Esophagus squamous epithelium (tissue), 5 donors: ENCODE results near the gene AKAP5. TPM values are rescaled to one million over a fixed set of nuclear protein-coding genes. Genes with fewer than 3 reads are reported as not detected.

Source experiments
- DNase-seq: peaks from one replicate; lab custom pipeline; 2025; lab: John Stamatoyannopoulos, UW
- H3K27ac ChIP-seq, 4 donors: fragments of 200-600 bp; sonication (generic); one replicate each; pipeline ENCODE4 v1.5.1; 2016 to 2019; ENCODE audit warnings: mild to moderate bottlenecking in 1 of 4
- H3K27me3 ChIP-seq, 4 donors: fragments of 200-600 bp; sonication (generic); 1 replicate in 3 of 4; 2 replicates in 1 of 4; pipeline versions ENCODE4 v1.5.1 to v1.6.0; 2017 to 2021; ENCODE audit warnings: antibody characterized with exemption in 1 of 4
- H3K36me3 ChIP-seq, 3 donors: fragments of 200-600 bp; sonication (generic); one replicate each; pipeline ENCODE4 v1.5.1; 2016 to 2019
- H3K4me1 ChIP-seq, 3 donors: fragments of 200-600 bp; sonication (generic); one replicate each; pipeline ENCODE4 v1.5.1; 2017 to 2019
- H3K4me3 ChIP-seq, 4 donors: fragments of 200-600 bp; sonication (generic); 1 replicate in 3 of 4; 2 replicates in 1 of 4; pipeline ENCODE4 v1.5.1; 2016 to 2019; ENCODE audit warnings: mild to moderate bottlenecking in 2 of 4, moderate library complexity in 1 of 4
- H3K9me3 ChIP-seq, 3 donors: fragments of 200-600 bp; sonication (generic); one replicate each; pipeline ENCODE4 v1.5.1; 2016 to 2019
- POLR2A ChIP-seq, 4 donors: fragments of 450-650 bp; IDR thresholded peaks; one replicate each; pipeline ENCODE4 v1.6.1; 2017; ENCODE audit warnings: antibody characterized with exemption in 4 of 4, mild to moderate bottlenecking in 4 of 4, moderate library complexity in 3 of 4
- WGBS, 2 donors: methylation state at CpG; one replicate each; pipeline ENCODE4 v1.1.5; 2018; 5-methylcytosine and 5-hydroxymethylcytosine counted together
- intact Hi-C: fragments of 100-400 bp; cut with DNase I; formaldehyde crosslinking; loops from one replicate; pipeline ENCODE4 v1.15.0; 2022
- total RNA-seq, 4 donors: library from RNA; depleted of rRNA; stranded (reverse); fragments of >200 nt; gene quantifications; one replicate each; pipeline ENCODE4 v1.1.0, GENCODE V29; 2016
- TF ChIP-seq, protein P1 (sequence below), 6 experiments: fragments of 450-650 bp in 4 of 6; fragments of 200-600 bp in 2 of 6; sonication (generic) in 2 of 6; IDR thresholded peaks; one replicate each; pipeline ENCODE4 v1.5.1; 2016 to 2019; ENCODE audit warnings: antibody characterized with exemption in 6 of 6, mild to moderate bottlenecking in 4 of 6, moderate library complexity in 4 of 6
- donor health status: DM: yes; HTN: yes; CAD: no.

AKAP5 gene
- total RNA-seq, 4 donors from 2014 or later: 0.04 to 0.38 TPM; not detected in 2

DNA sequence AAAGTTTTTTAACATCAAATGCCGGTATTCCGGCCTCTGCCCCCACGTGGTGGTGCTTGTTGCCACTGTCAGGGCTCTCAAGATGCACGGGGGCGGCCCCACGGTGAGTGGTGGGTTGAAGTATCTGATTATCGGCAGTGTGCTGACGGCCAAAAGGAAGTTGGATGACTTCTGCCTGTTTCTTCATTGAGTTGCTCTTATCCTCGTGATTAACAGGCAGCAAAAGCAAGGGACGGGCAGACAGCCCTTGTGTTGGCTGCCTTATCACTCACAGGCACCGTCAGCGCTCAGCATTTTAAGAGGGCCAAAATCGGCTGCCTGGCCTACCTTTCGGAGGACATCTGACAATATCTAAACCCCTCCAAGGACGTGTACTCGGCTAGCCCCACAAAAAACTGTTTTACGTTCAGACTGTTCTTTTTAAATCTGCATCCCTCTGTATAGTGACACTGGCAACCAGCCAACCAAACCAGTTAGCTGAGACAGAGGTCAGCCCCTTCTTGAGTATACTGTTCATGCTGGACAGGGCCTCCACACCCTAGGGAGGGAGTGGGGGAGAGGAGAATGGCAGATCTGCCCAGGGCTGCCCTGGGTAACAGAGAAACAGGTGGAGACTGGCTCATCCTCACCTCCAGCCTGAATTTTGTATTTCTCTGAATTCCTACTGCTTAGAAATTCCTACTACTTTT lies 22.9 kb upstream of the AKAP5 start:
- intact Hi-C loops: no loop called here
- no peak overlapping the region for H3K4me3 ChIP-seq
- DNase-seq: no peak
- TF ChIP-seq, protein P1, sequence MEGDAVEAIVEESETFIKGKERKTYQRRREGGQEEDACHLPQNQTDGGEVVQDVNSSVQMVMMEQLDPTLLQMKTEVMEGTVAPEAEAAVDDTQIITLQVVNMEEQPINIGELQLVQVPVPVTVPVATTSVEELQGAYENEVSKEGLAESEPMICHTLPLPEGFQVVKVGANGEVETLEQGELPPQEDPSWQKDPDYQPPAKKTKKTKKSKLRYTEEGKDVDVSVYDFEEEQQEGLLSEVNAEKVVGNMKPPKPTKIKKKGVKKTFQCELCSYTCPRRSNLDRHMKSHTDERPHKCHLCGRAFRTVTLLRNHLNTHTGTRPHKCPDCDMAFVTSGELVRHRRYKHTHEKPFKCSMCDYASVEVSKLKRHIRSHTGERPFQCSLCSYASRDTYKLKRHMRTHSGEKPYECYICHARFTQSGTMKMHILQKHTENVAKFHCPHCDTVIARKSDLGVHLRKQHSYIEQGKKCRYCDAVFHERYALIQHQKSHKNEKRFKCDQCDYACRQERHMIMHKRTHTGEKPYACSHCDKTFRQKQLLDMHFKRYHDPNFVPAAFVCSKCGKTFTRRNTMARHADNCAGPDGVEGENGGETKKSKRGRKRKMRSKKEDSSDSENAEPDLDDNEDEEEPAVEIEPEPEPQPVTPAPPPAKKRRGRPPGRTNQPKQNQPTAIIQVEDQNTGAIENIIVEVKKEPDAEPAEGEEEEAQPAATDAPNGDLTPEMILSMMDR (IDR thresholded peaks at IDR 0.05): no peak
- no peak for TF ChIP-seq POLR2A (IDR thresholded peaks at IDR 0.05)
- no peaks in the 10 kb centered on the region for H3K27me3 ChIP-seq
- H3K27ac ChIP-seq: no peak overlapping the region
- WGBS, 2 donors: 85 to 89% methylated on average over 16 to 17 of the region's 17 CpGs
- peaks cover 0 to 11% (median 0%) of the 10 kb centered on the region in 3 donors for H3K4me1 ChIP-seq
- no peaks in the 10 kb centered on the region for H3K9me3 ChIP-seq
- peaks cover 0 to 85% (median 6%) of the 10 kb centered on the region in 3 donors for H3K36me3 ChIP-seq

DNA sequence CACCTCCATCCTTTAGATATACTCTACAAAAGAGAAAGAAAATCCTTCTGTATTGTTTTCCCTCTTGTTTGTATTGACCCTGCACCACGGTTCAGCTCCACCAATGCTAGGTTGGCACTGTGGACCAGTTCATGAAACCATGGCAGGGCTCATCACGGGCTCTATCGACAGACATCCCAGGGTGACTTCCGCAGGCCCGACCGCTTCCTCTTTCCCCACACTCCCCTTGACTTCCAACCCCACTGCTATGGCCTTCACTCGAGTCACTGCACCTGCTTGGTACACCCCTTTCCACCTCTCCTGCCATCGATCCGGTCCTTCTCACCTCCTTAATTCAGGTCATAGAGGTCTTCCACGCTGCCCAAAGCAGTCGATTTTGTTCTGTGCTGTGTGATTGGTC lies 21.2 kb upstream of the AKAP5 start:
- Histone ChIP-seq H3K27me3 (no peaks in the 10 kb centered on the region), H3K4me3 (no peak overlapping the region), H3K9me3 (no peaks in the 10 kb centered on the region), H3K36me3 (peaks cover 0 to 85% (median 4%) of the 10 kb centered on the region in 3 donors), H3K4me1 (peaks cover 0 to 11% (median 0%) of the 10 kb centered on the region in 3 donors), H3K27ac (no peak overlapping the region)
- no peak for TF ChIP-seq POLR2A (IDR thresholded peaks at IDR 0.05)
- TF ChIP-seq, protein P1 (IDR thresholded peaks at IDR 0.05): no peak
- 82 to 91% methylated on average over 11 of the region's 11 CpGs for WGBS, 2 donors
- DNase-seq: no peak
- intact Hi-C loops: no loop called here

DNA sequence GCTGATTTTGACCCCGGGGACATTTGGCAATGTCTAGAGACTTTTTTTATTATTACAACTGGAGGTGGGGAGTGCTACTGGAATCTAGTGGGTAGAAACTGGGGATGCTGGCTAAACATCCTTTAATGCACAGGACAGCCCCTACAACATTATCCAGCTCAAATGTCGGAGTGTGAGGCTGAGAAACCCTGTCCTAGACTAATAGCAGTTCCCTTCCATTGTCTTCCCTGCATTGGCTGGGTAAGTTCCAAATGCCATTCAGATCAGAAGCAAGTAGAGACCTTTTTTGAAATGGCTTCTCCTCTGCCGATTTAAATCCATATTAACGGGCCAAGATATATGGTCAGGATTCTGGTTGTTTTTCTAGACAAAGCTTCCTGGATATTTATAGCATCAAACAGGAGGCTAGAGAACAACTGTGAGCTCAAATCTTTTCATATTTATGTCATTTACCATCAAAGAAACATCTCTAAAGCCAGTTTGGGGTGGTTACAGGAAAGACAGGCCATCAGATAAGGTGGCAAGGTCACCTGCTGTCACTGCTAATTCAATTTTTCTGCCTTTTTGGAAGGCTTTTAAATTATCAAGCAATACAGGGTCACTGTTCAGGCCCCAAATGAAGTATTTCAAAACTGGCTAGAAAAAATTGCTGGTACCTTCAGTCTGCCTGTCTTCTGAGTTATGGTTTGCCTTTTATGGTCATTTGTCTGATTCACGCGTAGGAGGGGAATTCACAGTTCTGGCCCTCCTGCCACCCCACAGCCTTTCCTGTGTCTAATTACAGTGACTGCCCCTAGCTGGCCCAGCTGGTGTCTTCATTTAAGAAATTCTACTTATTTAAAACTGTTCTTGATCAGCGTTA lies 20.1 kb upstream of the AKAP5 start:
- Histone ChIP-seq H3K36me3 (peaks cover 0 to 85% (median 12%) of the 10 kb centered on the region in 3 donors), H3K4me3 (no peak overlapping the region), H3K4me1 (peaks cover 0 to 11% (median 0%) of the 10 kb centered on the region in 3 donors), H3K27ac (peak overlapping the region in 3 of 4 donors; percentile 34 to 72 (median 47)), H3K27me3 (no peaks in the 10 kb centered on the region), H3K9me3 (no peaks in the 10 kb centered on the region)
- TF ChIP-seq, protein P1 (IDR thresholded peaks at IDR 0.05): no peak
- TF ChIP-seq POLR2A (IDR thresholded peaks at IDR 0.05): no peak
- no peak for DNase-seq
- intact Hi-C loops: no loop called here
- 50 to 72% methylated on average over 6 to 7 of the region's 7 CpGs for WGBS, 2 donors

DNA sequence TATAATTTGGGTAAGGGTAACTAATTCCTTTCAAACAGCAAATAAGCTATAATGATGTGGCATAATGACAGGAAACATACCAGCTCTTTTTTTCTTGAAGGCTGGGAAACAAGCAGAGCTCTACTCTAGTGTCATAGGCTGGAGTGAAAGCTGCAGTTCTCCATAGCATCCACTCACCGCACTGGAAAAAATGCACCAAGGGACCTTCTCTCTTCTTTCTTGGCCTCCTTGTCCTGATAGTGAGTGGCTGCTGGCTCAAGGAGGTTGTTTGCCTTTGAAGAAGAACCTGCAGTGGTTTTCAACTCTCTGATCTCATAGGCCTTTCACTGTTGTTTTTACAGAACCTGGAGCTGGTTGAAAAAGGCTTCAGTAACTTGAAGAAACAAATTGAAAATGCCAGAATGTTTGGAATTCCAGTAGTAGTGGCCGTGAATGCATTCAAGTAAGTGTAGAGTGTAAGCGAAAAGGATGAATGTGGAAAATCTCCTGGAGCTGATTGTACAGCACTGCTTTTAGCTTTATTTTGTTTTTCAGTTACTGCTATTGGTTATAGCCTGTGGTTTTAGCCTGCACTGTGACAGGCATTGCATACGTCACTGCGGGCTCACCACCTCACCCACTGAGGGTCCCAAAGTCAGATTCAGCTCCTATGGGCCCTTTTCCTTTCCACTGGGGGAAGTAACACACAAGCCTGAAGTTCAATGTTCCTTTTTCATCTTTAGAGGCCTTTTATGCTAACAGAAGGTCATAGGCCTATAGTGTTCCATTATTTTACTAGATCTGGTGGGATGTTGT lies 17.2 kb upstream of the AKAP5 start:
- Histone ChIP-seq H3K4me3 (no peak overlapping the region), H3K4me1 (peaks cover 0 to 11% (median 0%) of the 10 kb centered on the region in 3 donors), H3K27me3 (no peaks in the 10 kb centered on the region), H3K9me3 (no peaks in the 10 kb centered on the region), H3K27ac (no peak overlapping the region), H3K36me3 (peaks cover 0 to 85% (median 12%) of the 10 kb centered on the region in 3 donors)
- DNase-seq: no peak
- intact Hi-C loops: no loop called here
- no peak for TF ChIP-seq POLR2A (IDR thresholded peaks at IDR 0.05)
- TF ChIP-seq, protein P1 (IDR thresholded peaks at IDR 0.05): no peak
- 84 to 86% methylated on average over 5 of the region's 5 CpGs for WGBS, 2 donors
